Measurements from ENCODE around the gene TP53I13. TPM values are rescaled to one million over a fixed set of nuclear protein-coding genes. Genes with fewer than 3 reads are reported as not detected.

Gene TP53I13
- total RNA-seq, 4 donors from 2014 or later = 86.6 to 204 (median 139) TPM

- peak; percentile 89 to 95 (median 90) for DNase-seq
- TF ChIP-seq POLR2A (IDR thresholded peaks at IDR 0.05) (peak in 1 of 2 donors; percentile 48), CTCF (IDR thresholded peaks at IDR 0.05) (no peak)
- Histone ChIP-seq H3K4me3 (peak overlapping the region; percentile 32 to 53 (median 43)), H3K4me1 (peaks cover 5 to 55% (median 45%) of the 10 kb centered on the region in 4 donors), H3K36me3 (no peaks in the 10 kb centered on the region), H3K27me3 (no peaks in the 10 kb centered on the region), H3K27ac (peak overlapping the region; percentile 6 to 59 (median 44)), H3K9me3 (peaks cover 0 to 4% (median 0%) of the 10 kb centered on the region in 4 donors)
Measured at GRCh38 chr17:29615492-29616299, 47.2 kb downstream of the TP53I13 start.

GRCh38 chr17:29616300-29617048, 48.0 kb downstream of the TP53I13 start:
- H3K9me3 ChIP-seq = peaks cover 0 to 4% (median 0%) of the 10 kb centered on the region in 4 donors
- no peaks in the 10 kb centered on the region for H3K36me3 ChIP-seq
- DNase-seq = no peak
- H3K27ac ChIP-seq = peak overlapping the region in 3 of 4 donors; percentile 40 to 59 (median 48)
- peak overlapping the region; percentile 20 to 53 (median 43) for H3K4me3 ChIP-seq
- no peaks in the 10 kb centered on the region for H3K27me3 ChIP-seq
- H3K4me1 ChIP-seq = peaks cover 5 to 55% (median 45%) of the 10 kb centered on the region in 4 donors
- no peak for TF ChIP-seq CTCF (IDR thresholded peaks at IDR 0.05)
- TF ChIP-seq POLR2A (IDR thresholded peaks at IDR 0.05) = no peak

- peaks cover 5 to 58% (median 46%) of the 10 kb centered on the region in 4 donors for H3K4me1 ChIP-seq
- peak; percentile 87 to 93 (median 90) for DNase-seq
- H3K4me3 ChIP-seq = peak overlapping the region; percentile 20 to 53 (median 42)
- peaks cover 0 to 4% (median 0%) of the 10 kb centered on the region in 4 donors for H3K9me3 ChIP-seq
- H3K36me3 ChIP-seq = no peaks in the 10 kb centered on the region
- TF ChIP-seq POLR2A (IDR thresholded peaks at IDR 0.05) (no peak), CTCF (IDR thresholded peaks at IDR 0.05) (peak; percentile 62 to 80 (median 72))
- H3K27me3 ChIP-seq = no peaks in the 10 kb centered on the region
- H3K27ac ChIP-seq = peak overlapping the region in 2 of 4 donors; percentile 1 to 74
Measured at GRCh38 chr17:29617125-29617480, 48.6 kb downstream of the TP53I13 start.

GRCh38 chr17:29617481-29618271, 49.2 kb downstream of the TP53I13 start:
- Histone ChIP-seq H3K27ac (peak overlapping the region; percentile 1 to 74 (median 14)), H3K4me1 (peaks cover 5 to 64% (median 48%) of the 10 kb centered on the region in 4 donors), H3K9me3 (peaks cover 0 to under 1% (median 0%) of the 10 kb centered on the region in 4 donors), H3K4me3 (peak overlapping the region; percentile 20 to 53 (median 42)), H3K27me3 (no peaks in the 10 kb centered on the region), H3K36me3 (no peaks in the 10 kb centered on the region)
- DNase-seq = peak; percentile 84 to 95 (median 88)
- TF ChIP-seq CTCF (IDR thresholded peaks at IDR 0.05) = peak; percentile 52 to 89 (median 79)
- no peak for TF ChIP-seq POLR2A (IDR thresholded peaks at IDR 0.05)

Measured in Peyer's patch (tissue), 4 donors.